Panc1 (cell line): Measurements from ENCODE around the gene TIMP3. TPM values are rescaled to one million over a fixed set of nuclear protein-coding genes. Genes with fewer than 3 reads are reported as not detected.

Experiments
- ATAC-seq: fragments of 200-7000 bp; cut with Tn5 transposase; 2 replicates; pipeline ENCODE4 v1.9.1; 2020; ENCODE audit warnings: mild to moderate bottlenecking, moderate library complexity
- BruUV-seq: library from RNA; stranded (reverse); fragments of 400-500 nt; replicated peaks from 2 replicates; lab custom pipeline; 2021; lab: Mats Ljungman, UMichigan
- CTCF ChIA-PET: fragments of 300-600 bp; sonication (Branson Sonifier 250); formaldehyde crosslinking; loops from one replicate; lab custom pipeline; 2022; ENCODE audit warnings: antibody characterized with exemption; lab: Charles Lee
- POLR2A ChIA-PET: fragments of 300-600 bp; sonication (Branson Sonifier 250); formaldehyde crosslinking; loops from one replicate; lab custom pipeline; 2022; ENCODE audit warnings: antibody characterized with exemption; lab: Charles Lee
- DNase-seq: peaks from one replicate; pipeline ENCODE4 v3.0.0-alpha.2; 2010; ENCODE audit warnings: low read depth, low spot score
- H3K27ac ChIP-seq: 2 replicates; pipeline ENCODE4 v1.5.1; 2011; ENCODE audit warnings: mild to moderate bottlenecking, low read length, inconsistent platforms
- H3K27me3 ChIP-seq: fragments of 200-500 bp; sonication (Bioruptor generic); 2 replicates; pipeline ENCODE4 v1.6.0; 2014; ENCODE audit warnings: low read length, inconsistent platforms; ENCODE audit not compliant: control insufficient read depth, insufficient read depth
- H3K36me3 ChIP-seq: fragments of 200-500 bp; sonication (Bioruptor generic); 2 replicates; pipeline ENCODE4 v1.5.1; 2014; ENCODE audit warnings: inconsistent platforms, mild to moderate bottlenecking, low read length, moderate library complexity; ENCODE audit not compliant: control insufficient read depth, insufficient read depth
- H3K4me1 ChIP-seq: 2 replicates; pipeline ENCODE4 v1.5.1; 2011; ENCODE audit warnings: inconsistent platforms, mild to moderate bottlenecking, low read length, moderate library complexity; ENCODE audit not compliant: control insufficient read depth, insufficient read depth
- H3K4me3 ChIP-seq, 2 experiments: 2 replicates each; pipeline ENCODE4 v1.5.1; 2011 to 2012; ENCODE audit warnings: low read depth in 2 of 2, low read length in 2 of 2, mild to moderate bottlenecking in 2 of 2, inconsistent platforms in 1 of 2, moderate library complexity in 1 of 2
- H3K9me3 ChIP-seq: fragments of 200-500 bp; sonication (Bioruptor generic); 2 replicates; pipeline ENCODE4 v1.5.1; 2014; ENCODE audit warnings: low read depth, mild to moderate bottlenecking, inconsistent platforms, low read length, moderate library complexity; ENCODE audit not compliant: control insufficient read depth, insufficient read depth
- POLR2AphosphoS5 ChIP-seq: IDR thresholded peaks from 2 replicates; pipeline ENCODE4 v1.6.1; 2012; ENCODE audit warnings: mild to moderate bottlenecking, low read depth, low read length, moderate library complexity
- SIN3A ChIP-seq: IDR thresholded peaks from 2 replicates; pipeline ENCODE4 v1.6.1; 2012; ENCODE audit warnings: low read depth, mild to moderate bottlenecking, low read length, moderate library complexity, borderline replicate concordance; ENCODE audit not compliant: insufficient read depth
- TCF7L2 ChIP-seq: IDR thresholded peaks from 2 replicates; pipeline ENCODE4 v1.6.1; 2011; ENCODE audit warnings: mild to moderate bottlenecking, low read depth, low read length, inconsistent platforms
- in situ Hi-C: cut with HindIII; loops from 2 replicates; pipeline ENCODE4 v1.10.0; 2016; ENCODE audit warnings: low sequenced_read_pairs, low pct_unique_long_range_greater_than_20kb
- intact Hi-C: fragments of 100-400 bp; cut with micrococcal nuclease; formaldehyde crosslinking; loops from one replicate; pipeline ENCODE4 v1.10.0; 2022; ENCODE audit not compliant: unreplicated experiment
- total RNA-seq: library from RNA; stranded (reverse); gene quantifications from one replicate; pipeline ENCODE4 v1.2.1, GENCODE V29; 2021; ENCODE audit not compliant: unreplicated experiment
- TF ChIP-seq, protein P1 (sequence below), 2 experiments: IDR thresholded peaks; 2 replicates each; pipeline ENCODE4 v1.6.1; 2011 to 2012; ENCODE audit warnings: low read depth in 2 of 2, control low read depth in 1 of 2, low read length in 1 of 2, mild to moderate bottlenecking in 1 of 2, moderate library complexity in 1 of 2; ENCODE audit not compliant: insufficient read depth in 1 of 2
- TF ChIP-seq, protein P2 (sequence below): fragments of 450-650 bp; IDR thresholded peaks from 2 replicates; pipeline ENCODE4 v1.5.1; 2017; ENCODE audit warnings: mild to moderate bottlenecking

Gene TIMP3
- total RNA-seq, 1 experiment from 2014 or later, result 0.67 TPM

DNA sequence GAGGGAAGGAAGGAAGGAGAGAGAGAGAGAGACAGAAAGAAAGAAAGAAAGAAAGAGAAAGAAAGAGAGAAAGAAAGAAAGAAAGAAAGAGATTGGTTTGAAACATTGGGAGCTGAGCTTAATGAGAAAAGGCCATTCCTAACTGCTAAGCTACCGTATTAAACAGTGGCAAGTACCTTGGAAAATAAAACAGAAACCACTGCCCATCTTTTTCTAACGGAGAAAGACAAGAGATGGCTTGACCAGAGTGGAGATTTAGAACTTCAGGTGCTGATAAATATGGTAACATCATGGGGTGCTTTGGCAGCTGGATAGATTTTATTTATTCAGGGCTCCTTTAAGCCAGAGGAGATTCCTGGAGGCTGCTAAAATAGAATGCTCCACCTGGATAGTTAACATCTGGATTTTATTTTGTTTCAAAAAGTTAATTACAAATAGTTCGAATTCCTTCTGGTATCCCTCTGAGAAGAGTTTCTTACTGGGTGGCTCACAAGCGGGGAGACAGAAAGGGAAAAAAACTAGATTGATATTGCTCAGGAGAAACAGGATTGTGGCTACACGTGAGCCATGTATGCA, 12.9 kb downstream of the TIMP3 start:
- DNase-seq, result no peak
- in situ Hi-C loops (no loop called here), intact Hi-C loops (no loop called here)
- Histone ChIP-seq H3K36me3 (no peaks in the 10 kb centered on the region), H3K4me3 (no peak overlapping the region), H3K27ac (no peak overlapping the region), H3K4me1 (no peaks in the 10 kb centered on the region), H3K9me3 (no peaks in the 10 kb centered on the region), H3K27me3 (no peaks in the 10 kb centered on the region; the same call in 1 of the 2 replicates)
- no TSS peak for BruUV-seq
- TF ChIP-seq POLR2AphosphoS5, result no peak
- TF ChIP-seq, protein P1, sequence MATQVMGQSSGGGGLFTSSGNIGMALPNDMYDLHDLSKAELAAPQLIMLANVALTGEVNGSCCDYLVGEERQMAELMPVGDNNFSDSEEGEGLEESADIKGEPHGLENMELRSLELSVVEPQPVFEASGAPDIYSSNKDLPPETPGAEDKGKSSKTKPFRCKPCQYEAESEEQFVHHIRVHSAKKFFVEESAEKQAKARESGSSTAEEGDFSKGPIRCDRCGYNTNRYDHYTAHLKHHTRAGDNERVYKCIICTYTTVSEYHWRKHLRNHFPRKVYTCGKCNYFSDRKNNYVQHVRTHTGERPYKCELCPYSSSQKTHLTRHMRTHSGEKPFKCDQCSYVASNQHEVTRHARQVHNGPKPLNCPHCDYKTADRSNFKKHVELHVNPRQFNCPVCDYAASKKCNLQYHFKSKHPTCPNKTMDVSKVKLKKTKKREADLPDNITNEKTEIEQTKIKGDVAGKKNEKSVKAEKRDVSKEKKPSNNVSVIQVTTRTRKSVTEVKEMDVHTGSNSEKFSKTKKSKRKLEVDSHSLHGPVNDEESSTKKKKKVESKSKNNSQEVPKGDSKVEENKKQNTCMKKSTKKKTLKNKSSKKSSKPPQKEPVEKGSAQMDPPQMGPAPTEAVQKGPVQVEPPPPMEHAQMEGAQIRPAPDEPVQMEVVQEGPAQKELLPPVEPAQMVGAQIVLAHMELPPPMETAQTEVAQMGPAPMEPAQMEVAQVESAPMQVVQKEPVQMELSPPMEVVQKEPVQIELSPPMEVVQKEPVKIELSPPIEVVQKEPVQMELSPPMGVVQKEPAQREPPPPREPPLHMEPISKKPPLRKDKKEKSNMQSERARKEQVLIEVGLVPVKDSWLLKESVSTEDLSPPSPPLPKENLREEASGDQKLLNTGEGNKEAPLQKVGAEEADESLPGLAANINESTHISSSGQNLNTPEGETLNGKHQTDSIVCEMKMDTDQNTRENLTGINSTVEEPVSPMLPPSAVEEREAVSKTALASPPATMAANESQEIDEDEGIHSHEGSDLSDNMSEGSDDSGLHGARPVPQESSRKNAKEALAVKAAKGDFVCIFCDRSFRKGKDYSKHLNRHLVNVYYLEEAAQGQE (IDR thresholded peaks at IDR 0.05; ENCODE audit: insufficient read depth in 1 of 2, low read depth in 2 of 2, low read length in 1 of 2), result no peak
- TF ChIP-seq TCF7L2, result no peak
- TF ChIP-seq SIN3A, result no peak
- TF ChIP-seq, protein P2, sequence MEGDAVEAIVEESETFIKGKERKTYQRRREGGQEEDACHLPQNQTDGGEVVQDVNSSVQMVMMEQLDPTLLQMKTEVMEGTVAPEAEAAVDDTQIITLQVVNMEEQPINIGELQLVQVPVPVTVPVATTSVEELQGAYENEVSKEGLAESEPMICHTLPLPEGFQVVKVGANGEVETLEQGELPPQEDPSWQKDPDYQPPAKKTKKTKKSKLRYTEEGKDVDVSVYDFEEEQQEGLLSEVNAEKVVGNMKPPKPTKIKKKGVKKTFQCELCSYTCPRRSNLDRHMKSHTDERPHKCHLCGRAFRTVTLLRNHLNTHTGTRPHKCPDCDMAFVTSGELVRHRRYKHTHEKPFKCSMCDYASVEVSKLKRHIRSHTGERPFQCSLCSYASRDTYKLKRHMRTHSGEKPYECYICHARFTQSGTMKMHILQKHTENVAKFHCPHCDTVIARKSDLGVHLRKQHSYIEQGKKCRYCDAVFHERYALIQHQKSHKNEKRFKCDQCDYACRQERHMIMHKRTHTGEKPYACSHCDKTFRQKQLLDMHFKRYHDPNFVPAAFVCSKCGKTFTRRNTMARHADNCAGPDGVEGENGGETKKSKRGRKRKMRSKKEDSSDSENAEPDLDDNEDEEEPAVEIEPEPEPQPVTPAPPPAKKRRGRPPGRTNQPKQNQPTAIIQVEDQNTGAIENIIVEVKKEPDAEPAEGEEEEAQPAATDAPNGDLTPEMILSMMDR, result no peak
- ChIA-PET CTCF (no interaction called here), POLR2A (interaction anchor here (0.6 kb wide), 1 partner anchor 340 kb away, joined by 4 read pairs; the partner anchor contains the start of gene FBXO7)
- ATAC-seq, result no peak

DNA sequence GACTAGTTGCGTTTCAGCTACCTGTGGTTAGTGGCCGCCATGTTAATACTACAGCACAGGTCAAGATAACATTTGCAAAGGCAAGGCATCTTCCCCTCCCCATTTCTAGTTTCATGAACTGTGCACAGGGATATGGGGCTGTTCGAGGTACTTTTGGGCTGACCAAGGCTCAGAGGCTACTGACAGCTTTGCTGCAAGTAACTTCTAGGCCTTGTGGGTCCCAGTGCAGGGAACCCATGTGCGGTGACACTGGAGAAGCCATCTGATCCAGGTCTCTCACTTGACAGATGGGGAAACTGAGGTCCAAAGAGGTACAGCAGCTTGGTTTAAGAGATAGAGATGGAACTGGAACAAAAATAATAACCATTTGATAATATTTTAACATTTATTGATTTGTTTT, 13.6 kb downstream of the TIMP3 start:
- CTCF ChIA-PET, result no interaction called here
- Histone ChIP-seq H3K36me3 (no peaks in the 10 kb centered on the region), H3K4me1 (no peaks in the 10 kb centered on the region), H3K9me3 (no peaks in the 10 kb centered on the region), H3K27me3 (no peaks in the 10 kb centered on the region; the same call in 1 of the 2 replicates), H3K27ac (no peak overlapping the region), H3K4me3 (no peak overlapping the region)
- POLR2A ChIA-PET, result no interaction called here
- in situ Hi-C loops, result no loop called here
- DNase-seq (no peak), ATAC-seq (no peak)
- intact Hi-C loops, result no loop called here
- no TSS peak for BruUV-seq
- no peak for TF ChIP-seq SIN3A
- no peak for TF ChIP-seq TCF7L2
- TF ChIP-seq, protein P1 (IDR thresholded peaks at IDR 0.05; ENCODE audit: insufficient read depth in 1 of 2, low read depth in 2 of 2, low read length in 1 of 2), result no peak
- TF ChIP-seq POLR2AphosphoS5, result no peak
- TF ChIP-seq, protein P2, result no peak
